ENCODE measurements around the gene OR1J2.
"Not testable (repeated sequence)": the region's sequence is repeated elsewhere in the genome, so short reads cannot be mapped to it uniquely, and the experiment has no call there.

Gene OR1J2

GRCh38 chr9:122510502-122510901 is at the start of gene OR1J2:
Gene OR1J2 (plus strand): TSS chr9:122510802. CDS start chr9:122510802, 0 bp downstream.
- no peak for DNase-seq (ENCODE audit: low spot score)

GRCh38 chr9:122463828-122464632 is 46.6 kb upstream of the OR1J2 start:
- DNase-seq (ENCODE audit: low spot score): no peak

GRCh38 chr9:122464633-122465567 is 45.7 kb upstream of the OR1J2 start:
- peak; percentile 41 for DNase-seq (ENCODE audit: low spot score)

- DNase-seq (ENCODE audit: low spot score): no peak
These were observed 44.1 kb upstream of the OR1J2 start for GRCh38 chr9:122466456-122466855.

GRCh38 chr9:122468735-122469134 is 41.9 kb upstream of the OR1J2 start:
- no peak for DNase-seq (ENCODE audit: low spot score)

GRCh38 chr9:122474561-122474960 is 36.0 kb upstream of the OR1J2 start:
- no peak for DNase-seq (ENCODE audit: low spot score)

- DNase-seq (ENCODE audit: low spot score): no peak
These were observed 34.9 kb upstream of the OR1J2 start for GRCh38 chr9:122475717-122476116.

- DNase-seq (ENCODE audit: low spot score): no peak
These were observed 33.3 kb upstream of the OR1J2 start for GRCh38 chr9:122477346-122477745.

- DNase-seq (ENCODE audit: low spot score): no peak
These were observed 32.8 kb upstream of the OR1J2 start, which contains the start of gene OR1J1 for GRCh38 chr9:122477826-122478225. Gene OR1J1 (minus strand): TSS chr9:122477926. CDS start chr9:122477926, 0 bp downstream.

GRCh38 chr9:122479062-122479461 is 31.5 kb upstream of the OR1J2 start:
- DNase-seq (ENCODE audit: low spot score): no peak

- DNase-seq (ENCODE audit: low spot score): peak; percentile 21
These were observed 11.7 kb upstream of the OR1J2 start for GRCh38 chr9:122498883-122499288.

- no peak for DNase-seq (ENCODE audit: low spot score)
These were observed 3.6 kb upstream of the OR1J2 start for GRCh38 chr9:122506964-122507363.

- DNase-seq (ENCODE audit: low spot score): no peak
These were observed 7.6 kb downstream of the OR1J2 start for GRCh38 chr9:122518226-122518625.

- DNase-seq (ENCODE audit: low spot score): no peak
These were observed 8.2 kb downstream of the OR1J2 start, which contains the start of gene OR1J4 for GRCh38 chr9:122518841-122519240. Gene OR1J4 (plus strand): TSS chr9:122519141. CDS start chr9:122519141, 0 bp downstream.

GRCh38 chr9:122519376-122519775 is 8.8 kb downstream of the OR1J2 start:
- DNase-seq (ENCODE audit: low spot score): no peak

- DNase-seq (ENCODE audit: low spot score): no peak
These were observed 16.0 kb downstream of the OR1J2 start for GRCh38 chr9:122526602-122527001.

GRCh38 chr9:122527193-122527592 is 16.6 kb downstream of the OR1J2 start, which contains the start of gene OR1N1:
Gene OR1N1 (minus strand): TSS chr9:122527293. CDS start chr9:122527293, 0 bp downstream.
- DNase-seq (ENCODE audit: low spot score): no peak

- not testable (repeated sequence) for DNase-seq (ENCODE audit: low spot score)
These were observed 20.6 kb downstream of the OR1J2 start for GRCh38 chr9:122531157-122531556.

- DNase-seq (ENCODE audit: low spot score): no peak
These were observed 25.5 kb downstream of the OR1J2 start for GRCh38 chr9:122536134-122536533.

GRCh38 chr9:122537066-122537465 is 26.5 kb downstream of the OR1J2 start:
- DNase-seq (ENCODE audit: low spot score): not testable (repeated sequence)

GRCh38 chr9:122538757-122539156 is 28.2 kb downstream of the OR1J2 start:
- no peak for DNase-seq (ENCODE audit: low spot score)

GRCh38 chr9:122546196-122546595 is 35.6 kb downstream of the OR1J2 start:
- no peak for DNase-seq (ENCODE audit: low spot score)

- DNase-seq (ENCODE audit: low spot score): no peak
These were observed 40.8 kb downstream of the OR1J2 start for GRCh38 chr9:122551371-122551770.

Measured in HuH-7.5 (cell line).